ENCODE data around the gene TDRD5.

Gene TDRD5, protein sequence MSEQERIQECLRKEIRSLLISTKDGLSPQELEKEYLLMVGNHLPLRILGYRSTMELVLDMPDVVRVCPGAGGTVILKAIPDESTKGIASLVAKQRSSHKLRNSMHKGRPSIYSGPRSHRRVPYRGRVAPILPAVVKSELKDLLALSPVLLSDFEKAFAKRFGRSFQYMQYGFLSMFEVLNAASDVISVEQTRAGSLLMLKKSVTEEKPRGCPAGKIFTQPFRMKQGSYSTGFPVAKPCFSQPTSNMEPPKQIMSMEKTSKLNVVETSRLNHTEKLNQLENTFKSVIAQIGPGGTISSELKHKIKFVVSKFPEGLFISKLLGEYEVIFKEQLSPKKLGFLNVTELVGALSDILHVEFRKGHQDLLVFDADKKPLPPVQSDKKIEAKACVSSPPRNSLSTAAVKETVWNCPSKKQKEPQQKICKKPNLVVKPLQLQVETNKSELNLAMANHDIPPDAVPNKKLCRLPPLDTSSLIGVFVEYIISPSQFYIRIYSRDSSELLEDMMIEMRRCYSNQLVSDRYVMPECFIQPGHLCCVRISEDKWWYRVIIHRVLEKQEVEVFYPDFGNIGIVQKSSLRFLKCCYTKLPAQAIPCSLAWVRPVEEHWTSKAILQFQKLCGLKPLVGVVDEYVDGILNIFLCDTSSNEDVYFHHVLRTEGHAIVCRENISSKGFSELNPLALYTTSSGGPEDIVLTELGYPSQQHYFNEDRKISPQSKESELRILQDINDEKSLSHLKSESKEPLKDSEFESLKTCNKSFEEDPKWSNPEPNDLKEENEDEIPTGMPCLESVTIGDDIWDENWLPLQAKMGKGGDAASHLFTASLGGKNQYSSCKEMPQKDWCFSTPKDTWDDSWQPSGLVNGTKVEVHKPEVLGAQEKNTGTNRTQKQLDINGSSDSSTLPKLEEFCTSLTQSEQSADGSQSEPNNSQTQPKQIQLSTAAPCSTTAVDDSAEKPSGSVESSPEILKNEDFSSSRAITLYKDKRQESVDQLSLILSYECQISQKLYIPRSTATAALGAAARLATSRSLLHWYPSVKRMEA

DNA sequence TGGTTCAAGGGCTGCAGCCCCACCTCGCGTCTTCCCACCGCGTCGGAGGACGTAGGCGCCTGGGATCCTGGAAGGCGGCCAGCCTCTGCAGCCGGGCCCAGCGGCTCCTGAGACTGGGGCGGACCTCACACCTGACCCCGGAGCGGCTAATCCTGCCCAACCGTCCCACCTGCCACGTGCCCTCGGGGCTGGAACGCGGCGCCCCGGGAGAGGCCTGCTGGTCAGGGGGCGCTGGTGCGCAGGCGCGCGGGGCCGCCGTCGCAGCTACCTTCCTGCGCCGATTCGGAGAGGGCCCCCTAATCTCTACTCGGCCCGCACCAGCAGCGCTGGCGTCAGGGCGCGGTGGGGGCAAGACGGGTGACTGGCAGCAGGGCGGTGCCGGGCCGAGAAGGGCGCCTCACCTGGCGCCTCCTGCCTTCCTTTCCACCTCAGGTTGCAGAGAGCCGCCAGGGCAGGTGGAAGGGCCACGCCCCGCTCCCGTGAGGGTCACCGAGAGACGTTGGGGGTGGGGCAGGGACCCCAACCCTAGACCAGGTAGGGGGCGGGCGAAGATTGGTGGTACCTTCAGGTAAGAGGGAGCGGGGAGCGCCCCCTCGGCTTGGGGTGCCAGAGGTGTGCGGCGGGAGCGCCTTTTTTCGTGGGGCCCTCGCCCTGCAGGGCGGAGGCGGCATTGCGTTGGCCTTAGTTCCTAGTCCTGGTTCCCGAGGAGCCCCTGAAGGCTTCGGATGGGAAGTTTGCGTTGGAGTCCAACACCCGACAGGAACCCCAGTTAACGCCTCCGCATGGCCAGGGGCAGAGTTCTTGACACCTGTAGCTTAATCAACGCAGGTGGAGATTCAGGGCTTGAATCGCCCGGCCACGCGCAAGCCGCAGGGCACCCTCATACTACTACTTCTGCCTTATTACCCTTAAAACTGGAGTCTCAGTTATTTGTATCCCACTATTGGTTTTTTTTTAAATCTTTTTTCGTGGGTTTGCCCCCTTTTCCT lies at the start of gene TDRD5:
Gene TDRD5 (plus strand): TSS at position 241 of the 989 bp plus-strand sequence. CDS start 784 bp downstream, outside the sequence.
- no peak for DNase-seq

DNA sequence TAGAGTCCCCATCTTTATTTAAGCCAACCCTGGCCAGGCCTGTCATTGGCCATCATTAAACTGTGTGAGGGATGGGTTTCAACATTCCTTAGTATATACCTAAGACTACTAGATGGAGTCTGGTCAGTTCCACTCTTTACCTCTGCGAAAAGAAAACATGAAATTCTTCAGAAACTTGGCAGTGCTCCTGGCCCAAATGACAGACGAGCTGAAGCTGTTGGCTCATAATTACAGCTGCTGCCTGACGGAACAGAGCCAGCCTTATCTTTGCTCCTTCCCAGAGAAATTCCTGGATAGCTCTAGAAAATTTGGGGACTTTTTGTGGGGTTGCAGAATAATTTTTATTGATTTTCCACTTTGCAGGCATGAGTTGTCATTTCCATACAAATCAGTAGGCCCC lies 46.3 kb upstream of the TDRD5 start:
- DNase-seq = no peak

DNA sequence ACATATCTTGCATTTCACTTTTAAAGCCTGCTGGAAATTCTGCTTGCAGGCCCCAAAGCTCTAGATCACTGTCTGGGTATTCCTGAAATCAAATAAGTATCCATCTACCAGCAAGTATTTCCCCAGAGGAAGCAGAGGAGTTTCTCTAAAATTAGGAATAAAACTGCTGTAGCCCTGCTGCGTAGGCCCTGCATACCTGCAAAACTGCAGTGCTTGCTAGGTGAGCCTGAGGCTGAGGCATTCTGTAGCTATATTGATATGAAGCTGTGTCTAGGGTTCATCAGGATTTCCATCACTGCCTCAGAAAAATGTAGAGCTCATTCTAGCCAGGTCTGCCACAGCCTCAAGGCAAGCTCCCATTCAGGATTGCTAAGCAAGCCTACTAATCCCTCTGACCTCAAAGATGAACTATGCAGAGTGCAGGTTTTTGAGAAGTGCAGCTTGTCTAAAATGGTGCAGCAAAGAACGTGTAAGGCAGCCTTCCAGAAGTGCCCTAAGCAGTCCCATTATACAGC lies 44.6 kb upstream of the TDRD5 start:
- no peak for DNase-seq

DNA sequence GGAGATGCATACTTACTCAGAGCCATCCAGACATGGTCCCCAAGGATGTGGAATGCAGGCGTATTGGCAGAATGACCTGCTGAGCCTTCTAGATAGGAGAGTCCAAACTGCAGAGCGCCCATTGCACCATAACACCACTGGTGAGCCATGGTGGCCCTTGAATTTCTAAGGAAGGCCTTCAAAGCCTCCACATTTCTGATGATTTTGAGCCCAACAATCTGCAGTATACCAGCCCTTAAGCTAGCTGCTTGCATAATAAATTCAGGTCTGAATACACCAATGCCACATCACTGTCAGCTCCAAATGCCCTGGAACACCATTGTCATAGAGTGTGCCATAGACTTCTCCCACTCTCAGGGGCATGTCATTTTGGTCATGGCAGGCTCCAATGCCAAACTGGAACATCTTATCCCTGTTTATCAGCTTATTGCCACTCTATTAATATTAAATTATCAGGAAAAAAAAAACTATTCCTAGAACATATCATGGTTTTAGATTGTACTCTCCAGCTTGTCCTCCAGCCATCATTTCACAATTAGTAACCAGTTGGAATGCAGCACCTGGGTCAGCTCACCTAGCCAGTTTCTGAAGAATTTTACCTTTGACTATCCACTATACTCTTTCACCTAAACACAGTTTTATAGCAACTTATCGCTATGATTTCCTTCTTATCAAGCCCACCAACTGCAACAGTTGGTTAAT lies 42.8 kb upstream of the TDRD5 start:
- no peak for DNase-seq

DNA sequence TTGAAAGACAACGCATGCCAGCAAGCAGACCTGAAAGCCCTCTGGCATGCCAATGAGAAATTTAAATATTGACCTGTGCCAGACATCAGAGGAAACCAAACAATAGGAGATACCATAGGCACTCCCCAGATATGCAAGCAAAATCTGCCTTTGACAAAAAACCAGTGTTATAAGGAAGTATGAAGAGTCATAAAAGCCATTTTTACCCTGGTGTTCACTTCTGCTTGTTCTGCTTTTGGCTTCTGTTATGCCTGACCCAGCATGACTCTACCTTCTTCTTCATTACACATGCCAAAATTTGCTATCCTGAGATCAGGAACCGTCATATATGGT lies 42.3 kb upstream of the TDRD5 start:
- DNase-seq = no peak

DNA sequence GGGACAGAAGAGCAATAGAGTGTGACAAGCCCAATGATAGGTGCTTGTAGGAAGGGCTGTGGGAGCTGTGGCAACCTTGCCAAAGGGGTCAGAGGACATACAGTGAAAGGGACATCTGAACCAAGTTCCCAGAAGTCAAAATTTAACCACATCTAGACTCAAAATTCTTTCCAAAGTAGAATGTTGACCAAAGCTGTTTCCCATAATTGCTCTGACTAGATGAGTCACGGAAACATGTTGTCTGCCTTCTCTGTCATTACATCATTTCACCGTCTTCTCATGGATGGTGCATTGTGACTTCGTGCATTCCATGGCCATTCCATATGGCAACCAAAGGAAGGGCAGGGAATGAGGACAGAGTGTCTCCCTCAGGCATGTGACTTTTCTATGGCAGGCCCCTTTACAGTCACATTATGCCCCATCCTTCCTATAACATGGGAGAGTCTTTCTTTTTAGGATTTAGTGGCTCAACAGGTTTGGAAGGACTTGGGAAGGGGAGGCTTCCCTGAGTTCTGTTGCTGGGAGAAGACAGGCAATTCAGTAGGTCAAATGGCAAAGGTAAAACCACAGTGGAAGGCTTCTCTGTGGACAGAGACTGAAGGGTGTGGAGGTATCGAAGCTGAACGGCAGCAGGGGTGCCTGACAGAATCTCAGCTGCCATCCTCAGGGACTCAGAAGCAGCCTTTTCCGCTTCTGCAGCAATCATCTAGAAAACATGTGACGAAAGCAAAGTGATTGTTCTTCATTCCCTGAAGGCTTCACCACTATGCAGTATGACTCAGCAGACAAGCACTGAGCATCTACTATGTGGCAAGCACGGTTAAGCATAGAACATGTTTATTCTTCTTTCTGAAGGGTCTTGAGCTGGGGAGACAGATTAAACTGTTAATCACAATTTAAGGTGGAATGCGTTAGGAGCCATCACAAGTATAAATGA lies 40.6 kb upstream of the TDRD5 start:
- DNase-seq = no peak

DNA sequence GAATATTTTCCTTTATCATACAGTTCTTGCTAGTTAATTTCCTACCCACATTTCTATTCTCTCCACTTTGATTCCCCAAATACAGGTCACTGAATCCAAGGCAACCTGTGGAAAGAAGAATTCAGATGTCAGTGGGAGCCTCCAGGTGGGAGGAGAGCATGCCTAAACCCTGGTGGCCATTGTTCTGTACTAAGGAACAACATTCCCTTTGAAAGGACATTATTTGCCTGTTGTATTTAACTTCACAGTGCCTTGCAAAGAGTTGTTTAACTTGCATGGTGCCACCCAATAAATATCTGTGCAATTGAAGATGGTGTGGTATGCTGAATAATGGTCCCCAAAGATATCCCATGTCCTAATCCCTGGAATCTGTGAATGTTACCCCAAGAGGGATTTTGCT lies 37.2 kb upstream of the TDRD5 start:
- DNase-seq = no peak

DNA sequence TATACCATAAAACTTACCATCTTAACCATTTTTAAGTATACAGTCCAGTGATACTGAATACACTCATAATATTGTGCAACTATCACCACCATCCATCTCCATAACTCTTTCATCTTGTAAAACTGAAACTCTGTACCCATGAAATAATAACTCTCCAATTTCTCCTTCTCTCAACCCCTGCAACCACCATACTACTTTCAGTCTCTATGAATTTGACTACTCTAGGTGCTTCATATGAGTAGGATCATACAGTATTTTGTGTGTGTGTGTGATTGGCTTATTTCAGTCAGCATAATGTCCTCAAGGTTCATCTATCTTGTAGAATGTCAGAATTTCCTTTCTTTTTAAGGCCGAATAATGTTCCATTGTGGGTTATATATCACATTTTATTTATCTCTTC lies 33.6 kb upstream of the TDRD5 start:
- DNase-seq = no peak

DNA sequence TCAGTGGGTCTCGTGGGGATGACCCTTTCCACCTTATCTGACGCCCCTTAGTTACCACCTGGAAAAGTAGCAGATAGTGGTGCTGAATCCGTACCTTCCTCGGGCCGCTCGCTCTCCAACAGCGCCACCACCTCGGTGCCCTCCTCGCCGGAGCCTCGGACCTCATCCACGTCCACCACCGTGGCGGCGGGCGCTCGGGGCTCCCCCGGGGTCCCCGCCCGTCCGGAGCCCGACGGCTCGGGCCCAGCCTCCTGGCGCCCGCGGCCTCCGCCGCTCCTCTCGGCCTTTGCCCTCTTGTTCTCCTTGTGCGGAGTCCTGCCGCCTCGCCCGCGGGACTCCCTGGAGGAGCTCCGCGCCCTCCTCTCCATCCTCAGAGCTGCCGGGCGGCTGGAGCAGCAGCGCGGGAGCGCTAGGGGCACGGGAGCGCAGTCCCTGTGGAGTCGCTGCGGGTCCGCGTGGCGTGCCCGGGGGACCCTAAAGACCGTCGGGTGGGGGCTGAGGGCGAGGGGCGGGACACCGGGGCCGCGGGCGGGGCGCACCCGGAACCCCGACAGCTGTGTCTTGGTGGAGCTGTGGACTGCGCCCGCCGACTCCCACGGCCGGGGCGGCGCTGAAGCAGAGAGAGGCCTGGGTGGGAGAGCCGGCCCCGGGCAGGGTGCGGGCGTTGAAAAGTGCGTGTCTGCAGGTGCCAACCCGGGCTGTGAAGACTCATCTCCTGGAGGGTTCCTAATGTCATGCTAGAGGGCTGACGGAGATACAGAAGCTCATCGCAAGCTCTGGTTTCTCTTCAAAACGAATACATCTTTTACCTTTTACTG lies 15.9 kb upstream of the TDRD5 start, which contains the start of gene NPHS2:
Gene NPHS2 (minus strand): TSS at position 452 of the 818 bp plus-strand sequence. CDS start 84 bp downstream, at position 368.
- no peak for DNase-seq

DNA sequence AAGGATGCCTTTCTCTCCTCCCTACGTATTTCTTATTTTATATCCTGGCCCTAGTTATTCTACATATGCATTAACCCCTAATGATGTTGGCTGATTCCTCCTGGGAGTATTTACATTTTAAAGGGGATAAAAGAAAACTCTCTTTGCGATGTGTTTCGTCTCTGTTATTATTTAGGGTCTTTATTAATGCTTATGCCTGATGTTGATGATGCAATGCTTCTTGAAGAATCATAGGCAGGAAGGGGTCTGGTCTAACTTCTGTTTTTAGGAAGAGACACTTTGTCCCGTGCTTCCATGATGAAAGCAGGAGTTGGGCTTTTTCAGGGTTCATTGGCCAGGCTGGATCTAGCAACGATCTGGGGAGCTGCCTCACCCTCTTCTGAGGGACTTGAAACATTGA lies 15.1 kb upstream of the TDRD5 start:
- DNase-seq = no peak

DNA sequence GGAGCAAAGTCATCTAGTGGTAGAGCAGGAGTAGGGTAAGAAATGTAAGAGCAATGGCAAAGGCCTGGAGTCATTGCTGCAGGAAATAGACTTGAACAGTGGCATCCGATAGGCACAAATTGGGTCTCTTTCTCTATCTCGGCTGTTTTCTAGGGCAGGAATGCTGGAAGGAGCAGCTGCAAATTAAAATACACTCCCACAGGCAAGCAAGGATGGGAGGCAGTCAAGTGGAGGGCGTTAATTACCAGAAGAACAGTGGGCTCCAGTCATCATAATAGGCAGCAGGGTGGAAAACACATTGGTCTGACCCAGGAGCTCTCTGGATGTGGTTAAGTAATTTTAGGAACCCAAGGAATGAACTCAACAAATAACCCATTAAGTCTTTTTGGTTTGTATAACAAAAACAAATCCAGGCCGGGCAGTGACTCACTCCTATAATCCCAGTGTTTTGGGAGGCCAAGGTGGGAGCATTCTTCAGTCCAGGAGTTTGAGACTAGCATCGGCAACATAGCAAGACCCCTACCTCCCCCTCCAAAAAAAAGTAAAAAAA lies 7.8 kb upstream of the TDRD5 start:
- DNase-seq = peak in 1 of 2 experiments; percentile 31

DNA sequence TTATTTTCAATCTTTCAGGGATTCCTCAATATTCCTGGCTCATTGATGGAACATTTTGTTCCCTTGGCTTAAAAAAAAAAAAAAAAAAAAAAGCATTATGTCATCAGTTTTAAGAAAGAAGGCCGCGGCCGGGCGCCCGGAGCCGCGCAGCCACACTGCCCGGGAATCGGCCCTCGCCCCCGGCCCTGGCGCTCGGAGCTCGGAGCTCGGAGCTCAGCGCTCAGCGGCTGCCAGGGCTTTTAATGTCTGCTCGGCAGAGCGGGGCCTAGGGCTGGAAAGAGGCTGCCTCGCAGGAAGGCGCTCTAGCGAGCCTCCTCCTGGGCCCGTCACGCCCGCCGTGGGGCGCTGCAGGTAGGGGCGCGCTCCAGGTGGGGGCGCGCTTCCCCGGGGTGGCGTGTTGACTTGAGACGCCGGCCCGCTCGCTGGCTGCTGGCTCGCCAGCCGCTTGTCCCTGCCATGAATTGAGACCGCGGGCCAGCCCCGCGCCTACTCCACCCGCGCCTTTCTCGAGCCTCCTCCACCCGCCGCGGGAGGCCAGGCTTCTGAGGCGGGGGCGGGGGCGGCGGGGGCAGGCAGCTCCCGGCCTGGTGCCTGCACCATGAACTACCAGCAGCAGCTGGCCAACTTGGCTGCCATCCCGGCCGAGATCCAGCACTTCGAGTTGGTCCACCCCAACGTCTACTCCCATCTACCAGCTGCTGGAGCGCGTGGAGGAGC lies 5.4 kb upstream of the TDRD5 start:
- DNase-seq = no peak

DNA sequence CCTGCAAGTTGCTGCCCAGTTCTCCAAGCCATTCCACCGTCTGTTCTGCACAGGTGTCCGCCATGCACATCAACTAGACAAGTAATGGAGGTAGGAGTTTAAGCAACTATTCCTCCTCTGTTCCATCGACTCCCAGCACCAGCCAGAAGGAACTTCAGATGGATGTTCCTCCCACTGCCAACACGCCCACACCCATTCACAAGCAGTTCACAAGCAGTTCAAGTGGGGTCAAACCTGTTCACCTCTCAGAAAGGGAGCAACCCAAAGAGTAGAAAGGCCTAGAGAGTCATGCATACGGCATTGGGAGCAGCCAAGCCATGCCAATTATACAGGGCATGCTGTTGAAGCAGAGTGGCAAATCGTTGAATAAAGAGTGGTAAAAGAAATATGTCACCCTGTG lies 4.3 kb upstream of the TDRD5 start:
- no peak for DNase-seq

DNA sequence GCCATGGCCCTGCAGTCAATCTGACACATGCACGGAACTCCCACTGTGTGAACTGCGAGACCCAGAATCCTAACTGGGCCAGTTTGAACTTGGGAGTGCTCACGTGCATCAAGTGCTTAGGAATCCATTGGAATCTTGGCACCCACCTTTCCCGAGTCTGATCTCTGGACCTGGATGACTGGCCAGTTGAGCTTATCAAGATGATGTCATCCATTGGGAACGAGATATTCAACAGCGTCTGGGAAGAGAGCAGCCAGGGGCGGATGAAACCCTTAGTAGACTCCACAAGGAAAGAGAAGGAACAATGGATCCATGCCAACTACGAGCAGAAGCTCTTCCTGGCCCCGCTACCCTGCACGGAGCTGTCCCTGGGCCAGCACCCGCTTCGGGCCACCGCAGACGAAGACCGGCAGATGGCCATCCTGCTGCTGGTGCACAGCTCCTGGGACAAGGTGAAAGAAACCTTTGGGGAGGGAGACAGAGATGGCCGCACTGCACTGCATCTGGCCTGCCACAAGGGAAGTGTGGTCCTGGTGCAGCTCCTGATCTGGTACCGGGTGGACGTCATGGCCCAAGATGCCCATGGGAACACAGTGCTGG lies 3.1 kb upstream of the TDRD5 start:
- DNase-seq = no peak

DNA sequence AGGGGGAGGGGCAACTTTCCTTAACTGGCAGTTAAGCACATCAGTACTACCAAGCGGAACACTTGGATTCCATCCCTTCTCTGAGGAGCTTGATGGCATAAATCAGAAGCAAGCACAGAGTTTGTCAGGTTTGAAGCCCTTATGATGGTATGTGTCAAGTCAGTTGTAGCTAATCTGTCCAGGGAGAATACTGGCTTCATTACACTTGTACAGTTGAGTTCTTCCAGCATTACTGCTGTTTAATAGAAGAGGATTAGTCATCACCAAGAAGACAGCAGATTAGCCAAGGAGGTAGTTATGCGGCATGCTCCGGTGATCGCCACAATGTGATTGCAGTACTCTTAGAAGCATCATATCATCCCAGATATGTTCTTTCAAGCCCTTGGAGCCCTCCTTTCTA lies 2.1 kb upstream of the TDRD5 start:
- no peak for DNase-seq

DNA sequence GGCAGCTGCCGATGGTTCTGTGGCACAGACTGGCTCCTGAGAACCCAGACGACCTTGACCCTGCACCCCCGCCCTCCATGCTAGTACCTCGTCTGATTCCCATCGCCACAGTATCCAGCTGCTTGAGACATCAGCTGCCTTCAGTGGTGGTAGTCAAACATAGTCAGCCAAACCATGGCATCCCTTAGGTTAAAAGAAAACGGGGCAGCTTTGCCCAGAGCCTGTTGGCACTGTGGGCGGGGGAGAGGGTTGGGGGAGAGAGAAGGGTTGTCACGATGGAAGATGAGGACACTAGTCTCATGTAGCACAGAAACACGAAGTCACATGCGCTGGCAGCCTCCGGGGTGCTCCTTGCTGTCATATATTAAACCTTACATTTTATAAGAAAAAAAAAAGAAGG lies 961 bp upstream of the TDRD5 start:
- no peak for DNase-seq

DNA sequence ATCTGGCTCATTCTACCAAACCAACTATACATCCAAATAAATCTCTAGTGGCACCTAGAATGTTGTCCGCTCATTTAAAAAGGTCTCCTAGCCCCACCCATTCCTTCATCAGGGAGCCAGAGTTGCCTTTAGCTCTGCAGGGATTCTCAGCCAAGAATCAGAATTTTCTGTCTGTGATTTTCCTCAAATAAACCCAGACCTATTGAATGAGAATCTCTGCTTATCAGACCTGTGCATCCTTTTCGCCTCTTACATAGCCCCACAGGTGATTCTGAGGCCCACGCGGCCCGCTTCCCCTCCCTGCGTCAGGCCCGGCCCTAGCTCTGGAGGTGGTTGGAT lies 410 bp upstream of the TDRD5 start:
- no peak for DNase-seq

DNA sequence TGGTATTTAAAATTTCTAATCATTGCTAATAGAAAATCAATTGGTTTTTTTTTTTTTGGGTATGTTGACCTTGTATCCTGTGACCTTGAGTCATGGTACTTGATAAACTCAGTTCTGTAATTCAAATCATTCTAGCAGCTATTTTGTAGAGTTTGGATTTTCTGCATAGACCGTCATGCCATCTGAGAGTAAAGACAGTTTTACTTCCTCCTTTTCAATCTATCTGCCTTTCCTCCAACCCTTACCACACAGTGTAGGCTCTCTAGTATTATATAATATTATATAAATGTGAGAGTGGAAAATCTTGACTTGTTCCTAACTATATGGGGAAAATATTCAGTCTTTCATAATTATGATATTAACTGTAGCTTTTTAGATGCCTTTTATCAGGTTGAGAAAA lies 7.0 kb downstream of the TDRD5 start:
- no peak for DNase-seq
